ENCODE data around the gene COL27A1. TPM values are rescaled to one million over a fixed set of nuclear protein-coding genes. Genes with fewer than 3 reads are reported as not detected.

The COL27A1 gene
- total RNA-seq, 4 donors from 2014 or later = 2.1 to 9.0 (median 3.8) TPM

DNA sequence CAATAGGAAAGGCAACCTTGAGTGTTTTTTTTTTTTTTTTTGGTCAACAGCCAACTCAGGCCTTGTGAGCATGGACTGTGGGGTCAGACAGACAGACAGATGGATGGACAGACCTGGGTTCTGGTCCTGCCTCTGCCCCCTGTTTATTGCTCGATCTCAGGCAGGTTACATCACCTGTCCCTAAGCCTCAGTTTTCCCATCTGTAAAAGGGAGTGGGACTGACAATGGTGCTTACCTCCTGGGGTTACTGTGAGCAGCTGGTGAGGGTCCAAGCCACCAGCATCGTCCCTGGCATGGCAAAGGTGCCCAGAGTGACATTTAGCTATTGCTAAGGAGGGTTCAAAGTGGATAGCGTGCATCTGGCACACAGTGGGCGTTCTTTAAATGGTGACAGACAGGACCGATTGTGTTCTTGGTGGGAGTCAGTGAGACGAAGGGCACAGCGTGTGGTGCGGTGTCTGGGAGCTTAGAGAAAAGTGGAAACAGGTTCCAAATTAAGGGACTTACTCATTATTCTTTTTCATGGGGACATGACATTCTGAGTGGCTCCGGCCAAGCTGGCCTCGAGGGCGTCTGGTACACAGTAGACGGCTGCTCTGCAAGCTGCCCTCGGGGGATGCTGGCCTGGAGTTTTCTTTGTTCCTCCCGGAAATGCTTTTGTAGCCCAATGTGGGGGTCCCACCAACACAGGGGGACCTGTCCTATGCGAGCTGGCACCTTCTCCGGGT lies 72.1 kb downstream of the COL27A1 start:
- TF ChIP-seq POLR2AphosphoS5 (IDR thresholded peaks at IDR 0.05) = no peak
- no peak for TF ChIP-seq EP300 (IDR thresholded peaks at IDR 0.05; ENCODE audit: low read depth)
- TF ChIP-seq POLR2A (IDR thresholded peaks at IDR 0.05) = no peak
- TF ChIP-seq, protein P1, sequence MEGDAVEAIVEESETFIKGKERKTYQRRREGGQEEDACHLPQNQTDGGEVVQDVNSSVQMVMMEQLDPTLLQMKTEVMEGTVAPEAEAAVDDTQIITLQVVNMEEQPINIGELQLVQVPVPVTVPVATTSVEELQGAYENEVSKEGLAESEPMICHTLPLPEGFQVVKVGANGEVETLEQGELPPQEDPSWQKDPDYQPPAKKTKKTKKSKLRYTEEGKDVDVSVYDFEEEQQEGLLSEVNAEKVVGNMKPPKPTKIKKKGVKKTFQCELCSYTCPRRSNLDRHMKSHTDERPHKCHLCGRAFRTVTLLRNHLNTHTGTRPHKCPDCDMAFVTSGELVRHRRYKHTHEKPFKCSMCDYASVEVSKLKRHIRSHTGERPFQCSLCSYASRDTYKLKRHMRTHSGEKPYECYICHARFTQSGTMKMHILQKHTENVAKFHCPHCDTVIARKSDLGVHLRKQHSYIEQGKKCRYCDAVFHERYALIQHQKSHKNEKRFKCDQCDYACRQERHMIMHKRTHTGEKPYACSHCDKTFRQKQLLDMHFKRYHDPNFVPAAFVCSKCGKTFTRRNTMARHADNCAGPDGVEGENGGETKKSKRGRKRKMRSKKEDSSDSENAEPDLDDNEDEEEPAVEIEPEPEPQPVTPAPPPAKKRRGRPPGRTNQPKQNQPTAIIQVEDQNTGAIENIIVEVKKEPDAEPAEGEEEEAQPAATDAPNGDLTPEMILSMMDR (IDR thresholded peaks at IDR 0.05) = no peak
- intact Hi-C loops (cut with DNase I; ENCODE audit: low total_unique reads) = no loop called here
- Histone ChIP-seq H3K4me1 (no peaks in the 10 kb centered on the region), H3K9me3 (no peaks in the 10 kb centered on the region), H3K27me3 (no peaks in the 10 kb centered on the region), H3K4me3 (no peak overlapping the region), H3K27ac (no peak overlapping the region), H3K36me3 (no peaks in the 10 kb centered on the region)
- in situ Hi-C loops (cut with MboI; ENCODE audit: low pct_ligation_motif_present in 1 of 4, low pct_unique_long_range_greater_than_20kb in 1 of 4, low sequenced_read_pairs in 3 of 4) = no loop called here
- WGBS, 2 donors (ENCODE audit: low coverage in 1 of 2) = 79 to 80% methylated on average over 1 to 16 of the region's 16 CpGs
- no peak for DNase-seq

DNA sequence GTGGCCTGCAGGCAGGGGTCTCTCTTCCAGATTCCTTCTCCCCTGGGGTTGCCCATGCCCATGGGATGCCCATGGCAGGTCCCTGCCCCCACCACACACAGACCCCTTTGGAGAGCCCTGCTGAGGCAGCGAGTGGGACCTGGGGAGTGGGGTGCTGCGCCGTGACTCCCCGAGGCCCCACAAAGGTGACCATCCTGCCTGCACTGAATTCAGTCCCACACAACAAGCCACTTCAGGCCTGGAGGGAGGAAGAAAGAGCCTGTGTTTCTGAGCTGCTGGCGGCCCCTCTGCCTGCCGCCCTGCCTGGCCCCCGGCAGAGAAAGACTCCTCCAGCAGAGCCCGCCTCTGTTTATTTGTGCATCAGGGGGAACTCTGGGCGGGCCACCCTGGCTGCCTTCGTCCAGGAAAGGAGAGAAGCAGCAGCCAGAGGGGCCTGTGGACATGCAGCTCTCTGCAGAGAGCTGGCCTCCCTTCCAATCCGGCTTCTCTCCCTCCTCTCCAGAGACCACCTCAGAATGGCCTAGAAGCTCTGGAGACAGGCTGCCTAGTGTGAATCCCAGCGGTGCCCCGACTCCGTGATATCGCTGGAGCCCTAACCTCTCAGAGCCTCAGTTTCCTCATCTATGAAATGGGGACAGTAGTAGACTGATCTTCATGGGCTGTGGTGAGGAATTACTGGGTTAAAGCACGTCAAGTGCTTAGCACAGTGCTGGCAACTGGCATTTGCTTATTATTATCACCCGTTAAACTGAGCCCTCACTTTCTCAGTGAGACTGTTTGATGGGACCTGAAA lies 72.9 kb downstream of the COL27A1 start:
- intact Hi-C loops (cut with DNase I; ENCODE audit: low total_unique reads) (no loop called here), in situ Hi-C loops (cut with MboI; ENCODE audit: low pct_ligation_motif_present in 1 of 4, low pct_unique_long_range_greater_than_20kb in 1 of 4, low sequenced_read_pairs in 3 of 4) (no loop called here)
- no peak overlapping the region for H3K27ac ChIP-seq
- no peaks in the 10 kb centered on the region for H3K36me3 ChIP-seq
- H3K4me1 ChIP-seq = no peaks in the 10 kb centered on the region
- no peaks in the 10 kb centered on the region for H3K27me3 ChIP-seq
- no peaks in the 10 kb centered on the region for H3K9me3 ChIP-seq
- H3K4me3 ChIP-seq = no peak overlapping the region
- 60 to 85% methylated on average over 1 to 17 of the region's 17 CpGs for WGBS, 2 donors (ENCODE audit: low coverage in 1 of 2)
- DNase-seq = no peak
- no peak for TF ChIP-seq POLR2A (IDR thresholded peaks at IDR 0.05)
- TF ChIP-seq EP300 (IDR thresholded peaks at IDR 0.05; ENCODE audit: low read depth) = no peak
- no peak for TF ChIP-seq POLR2AphosphoS5 (IDR thresholded peaks at IDR 0.05)
- TF ChIP-seq, protein P1 (IDR thresholded peaks at IDR 0.05) = no peak

DNA sequence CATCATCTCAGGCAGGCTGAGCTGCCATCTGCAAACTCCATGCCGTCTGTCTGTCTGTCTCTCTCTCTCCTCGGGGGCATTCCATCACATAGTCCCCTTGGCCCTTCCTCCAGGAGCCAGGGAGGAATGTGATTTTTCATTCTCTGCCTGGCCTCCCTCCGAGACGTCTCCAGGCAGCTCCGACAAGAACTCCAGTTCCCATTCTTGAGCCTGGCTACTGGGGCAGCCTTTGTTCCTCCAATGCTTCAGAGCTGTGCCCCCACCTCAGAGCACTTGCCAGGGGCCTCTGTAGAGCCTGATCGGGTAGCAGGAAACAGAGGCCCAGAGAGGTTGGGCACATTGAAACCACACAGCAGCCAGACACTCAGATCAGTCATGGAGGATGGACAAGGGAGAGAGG lies 74.0 kb downstream of the COL27A1 start:
- TF ChIP-seq POLR2A (IDR thresholded peaks at IDR 0.05) (no peak), EP300 (IDR thresholded peaks at IDR 0.05; ENCODE audit: low read depth) (no peak), POLR2AphosphoS5 (IDR thresholded peaks at IDR 0.05) (no peak)
- TF ChIP-seq, protein P1 (IDR thresholded peaks at IDR 0.05) = no peak
- intact Hi-C loops (cut with DNase I; ENCODE audit: low total_unique reads) (no loop called here), in situ Hi-C loops (cut with MboI; ENCODE audit: low pct_ligation_motif_present in 1 of 4, low pct_unique_long_range_greater_than_20kb in 1 of 4, low sequenced_read_pairs in 3 of 4) (no loop called here)
- Histone ChIP-seq H3K36me3 (no peaks in the 10 kb centered on the region), H3K4me3 (no peak overlapping the region), H3K27ac (no peak overlapping the region), H3K27me3 (no peaks in the 10 kb centered on the region), H3K9me3 (no peaks in the 10 kb centered on the region), H3K4me1 (no peaks in the 10 kb centered on the region)
- 40 to 75% methylated on average over 1 to 6 of the region's 6 CpGs for WGBS, 2 donors (ENCODE audit: low coverage in 1 of 2)
- no peak for DNase-seq

DNA sequence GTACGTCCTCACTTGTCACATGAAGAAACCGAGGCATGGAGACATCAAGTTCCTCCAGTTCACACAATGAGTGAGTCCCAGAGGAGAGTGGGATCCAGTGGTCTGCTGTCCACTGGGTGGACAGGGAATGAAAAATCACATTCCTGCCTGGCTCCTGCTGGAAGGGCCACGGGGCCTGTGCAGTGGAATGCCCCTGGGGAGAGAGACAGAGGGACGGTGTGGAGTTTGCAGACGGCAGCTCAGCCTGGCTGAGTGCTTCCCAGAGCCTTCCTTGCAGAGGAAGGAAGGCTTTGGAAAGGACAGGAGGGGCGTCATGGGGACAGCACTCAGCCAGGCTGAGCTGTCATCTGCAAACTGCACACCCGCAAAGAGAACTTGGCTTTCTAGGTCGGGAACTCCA lies 74.7 kb downstream of the COL27A1 start:
- Histone ChIP-seq H3K27me3 (no peaks in the 10 kb centered on the region), H3K9me3 (no peaks in the 10 kb centered on the region), H3K36me3 (no peaks in the 10 kb centered on the region), H3K27ac (no peak overlapping the region), H3K4me3 (no peak overlapping the region), H3K4me1 (no peaks in the 10 kb centered on the region)
- in situ Hi-C loops (cut with MboI; ENCODE audit: low pct_ligation_motif_present in 1 of 4, low pct_unique_long_range_greater_than_20kb in 1 of 4, low sequenced_read_pairs in 3 of 4) = no loop called here
- DNase-seq = no peak
- intact Hi-C loops (cut with DNase I; ENCODE audit: low total_unique reads) = no loop called here
- WGBS, 2 donors (ENCODE audit: low coverage in 1 of 2) = 80% methylated on average over 8 of the region's 8 CpGs; no CpG with 5 or more reads in 1 of the 2 donors
- TF ChIP-seq EP300 (IDR thresholded peaks at IDR 0.05; ENCODE audit: low read depth) (no peak), POLR2AphosphoS5 (IDR thresholded peaks at IDR 0.05) (no peak), POLR2A (IDR thresholded peaks at IDR 0.05) (no peak)
- TF ChIP-seq, protein P1 (IDR thresholded peaks at IDR 0.05) = no peak

Data from transverse colon (tissue), 4 donors.